GM21360 (cell line): ENCODE measurements around the gene ABCA7.
"Not testable (repeated sequence)": the region's sequence is repeated elsewhere in the genome, so short reads cannot be mapped to it uniquely, and the experiment has no call there.

Source experiments
- ATAC-seq: cut with Tn5 transposase; IDR thresholded peaks from one replicate; pipeline ENCODE4 v1.9.1; 2021; ENCODE audit warnings: mild to moderate bottlenecking, moderate library complexity; ENCODE audit not compliant: unreplicated experiment

The ABCA7 gene

DNA sequence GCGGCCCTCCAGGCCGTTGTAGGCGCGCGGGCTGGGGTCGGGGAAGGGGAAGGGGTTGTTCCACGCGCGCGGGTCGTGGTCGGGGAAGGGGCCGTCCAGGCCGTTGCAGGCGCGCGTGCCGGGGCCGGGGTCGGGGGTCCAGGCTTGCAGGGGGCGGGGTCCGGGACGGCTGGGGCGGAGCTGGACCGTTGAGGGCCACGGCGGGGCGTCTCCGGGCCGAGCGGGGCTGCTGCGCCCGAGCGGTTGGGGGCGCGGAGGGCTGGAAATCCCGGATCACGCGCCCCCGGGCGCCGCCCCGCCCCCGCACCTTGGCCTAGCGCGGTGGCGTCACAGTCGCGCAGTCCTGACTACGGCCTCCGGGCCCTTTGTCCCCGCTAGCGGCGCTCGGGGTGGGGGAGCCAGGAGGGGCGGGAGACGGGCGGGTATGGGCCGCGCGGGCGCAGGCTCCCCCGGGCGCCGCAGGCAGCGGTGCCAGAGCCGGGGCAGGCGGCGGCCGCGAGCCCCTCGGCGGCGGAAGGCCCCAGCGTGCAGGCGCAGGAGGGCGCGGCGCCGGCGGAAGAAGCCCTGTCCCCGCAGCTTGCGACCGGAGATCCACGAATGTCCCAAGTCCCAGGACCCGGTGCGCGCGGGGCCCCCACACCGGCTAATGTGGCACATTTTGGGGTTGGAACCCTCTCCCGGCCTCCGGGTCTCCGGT, 64.6 kb downstream of the ABCA7 start:
- peak; percentile 30 for ATAC-seq

DNA sequence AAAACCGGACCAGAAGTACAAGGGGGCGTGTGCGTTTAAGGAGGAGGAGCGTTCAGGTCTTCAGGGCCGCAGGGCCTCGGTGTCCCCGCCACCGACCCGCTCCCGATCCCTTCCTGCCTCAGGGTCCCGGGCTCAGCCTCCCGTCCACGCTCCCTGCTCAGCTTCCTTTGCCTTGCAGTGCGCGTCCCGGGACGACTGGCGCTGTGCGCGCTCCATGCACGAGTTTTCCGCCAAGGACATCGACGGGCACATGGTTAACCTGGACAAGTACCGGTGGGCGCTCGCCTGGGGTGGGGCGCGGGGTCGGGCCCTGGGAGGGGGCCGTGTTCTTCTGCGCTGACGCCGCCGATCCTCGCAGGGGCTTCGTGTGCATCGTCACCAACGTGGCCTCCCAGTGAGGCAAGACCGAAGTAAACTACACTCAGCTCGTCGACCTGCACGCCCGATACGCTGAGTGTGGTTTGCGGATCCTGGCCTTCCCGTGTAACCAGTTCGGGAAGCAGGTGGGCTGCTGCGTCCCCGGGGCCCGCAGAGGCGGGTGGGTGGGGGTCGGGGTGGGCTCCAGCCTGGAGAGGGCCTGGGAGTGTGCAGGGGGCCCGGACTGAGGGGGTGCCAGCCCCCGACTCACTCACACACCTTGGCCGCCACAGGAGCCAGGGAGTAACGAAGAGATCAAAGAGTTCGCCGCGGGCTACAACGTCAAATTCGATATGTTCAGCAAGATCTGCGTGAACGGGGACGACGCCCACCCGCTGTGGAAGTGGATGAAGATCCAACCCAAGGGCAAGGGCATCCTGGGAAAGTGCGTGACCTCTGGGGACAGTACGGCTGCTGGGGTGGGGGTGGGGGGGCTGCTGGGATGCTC, 65.3 kb downstream of the ABCA7 start:
- ATAC-seq = peak; percentile 2

DNA sequence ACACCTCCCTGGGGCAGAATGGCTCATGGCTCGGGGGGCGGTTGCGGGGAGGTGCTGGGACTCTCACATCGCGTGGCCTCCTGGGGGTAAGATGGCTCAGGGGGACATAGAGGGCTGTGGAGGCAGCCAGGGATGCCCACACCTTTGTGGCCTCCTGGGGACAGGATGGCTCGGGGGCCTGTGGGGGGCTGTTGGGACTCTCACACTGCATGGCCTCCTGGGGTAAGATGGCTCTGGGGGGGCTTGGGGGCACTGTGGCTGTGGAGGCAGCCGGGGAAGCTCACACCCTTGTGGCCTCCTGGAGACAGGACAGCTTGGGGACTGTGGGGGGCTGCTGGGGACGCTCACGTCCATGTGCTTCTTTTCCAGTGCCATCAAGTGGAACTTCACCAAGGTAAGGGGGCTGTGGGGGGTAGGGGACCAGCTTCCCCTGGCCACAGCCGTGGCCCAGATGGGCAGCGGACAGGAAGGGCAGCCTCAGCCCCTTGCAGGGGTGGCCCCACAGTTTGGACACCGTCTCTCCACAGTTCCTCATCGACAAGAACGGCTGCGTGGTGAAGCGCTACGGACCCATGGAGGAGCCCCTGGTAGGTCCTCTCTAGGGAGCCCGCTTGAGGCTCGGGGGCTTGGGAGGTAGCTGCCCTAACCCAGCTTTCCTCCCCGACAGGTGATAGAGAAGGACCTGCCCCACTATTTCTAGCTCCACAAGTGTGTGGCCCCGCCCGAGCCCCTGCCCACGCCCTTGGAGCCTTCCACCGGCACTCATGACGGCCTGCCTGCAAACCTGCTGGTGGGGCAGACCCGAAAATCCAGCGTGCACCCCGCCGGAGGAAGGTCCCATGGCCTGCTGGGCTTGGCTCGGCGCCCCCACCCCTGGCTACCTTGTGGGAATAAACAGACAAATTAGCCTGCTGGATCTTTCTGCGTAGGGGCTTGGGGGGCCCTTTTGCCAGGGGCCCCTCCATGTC, 66.2 kb downstream of the ABCA7 start:
- ATAC-seq = no peak

DNA sequence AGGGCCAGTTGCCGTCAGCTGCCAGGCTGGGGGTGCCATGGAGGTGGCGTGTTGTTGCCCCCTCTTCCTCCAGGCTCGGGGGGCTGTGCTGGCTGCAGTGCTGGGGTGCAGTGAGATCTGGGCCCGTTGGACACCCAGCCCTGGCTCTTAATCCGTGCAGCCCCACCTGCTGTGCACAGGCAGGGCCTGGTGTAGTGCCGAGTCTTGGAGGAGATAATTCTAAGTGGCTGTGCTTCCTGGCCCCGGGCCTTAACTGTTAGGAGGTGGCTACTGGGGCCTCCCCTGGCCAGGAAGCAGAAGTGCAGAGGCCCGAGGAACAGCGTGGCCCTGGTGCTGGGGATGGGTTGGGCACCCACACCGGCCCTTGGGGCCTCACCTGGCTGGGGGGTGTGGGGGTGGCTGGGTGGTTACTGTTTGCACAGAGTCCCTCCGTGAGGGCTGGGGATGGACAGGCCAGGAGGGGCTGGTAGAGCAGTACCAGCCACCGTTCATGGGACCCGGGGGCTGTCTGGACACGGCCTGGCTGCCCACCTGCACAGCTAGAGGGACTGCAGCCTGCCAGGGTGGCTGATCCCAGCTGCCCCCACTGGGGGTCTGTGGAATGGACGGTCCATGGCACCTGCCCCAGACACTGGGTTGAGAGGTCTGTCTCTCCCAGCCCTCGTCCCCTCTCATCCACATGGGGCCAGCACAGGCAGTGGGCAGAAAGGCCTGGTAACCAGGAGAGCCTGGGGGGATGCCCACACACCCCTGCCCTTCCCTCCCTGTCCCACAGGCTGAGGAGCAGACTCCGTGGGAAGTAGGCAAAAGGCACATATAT, 67.1 kb downstream of the ABCA7 start:
- no peak for ATAC-seq

DNA sequence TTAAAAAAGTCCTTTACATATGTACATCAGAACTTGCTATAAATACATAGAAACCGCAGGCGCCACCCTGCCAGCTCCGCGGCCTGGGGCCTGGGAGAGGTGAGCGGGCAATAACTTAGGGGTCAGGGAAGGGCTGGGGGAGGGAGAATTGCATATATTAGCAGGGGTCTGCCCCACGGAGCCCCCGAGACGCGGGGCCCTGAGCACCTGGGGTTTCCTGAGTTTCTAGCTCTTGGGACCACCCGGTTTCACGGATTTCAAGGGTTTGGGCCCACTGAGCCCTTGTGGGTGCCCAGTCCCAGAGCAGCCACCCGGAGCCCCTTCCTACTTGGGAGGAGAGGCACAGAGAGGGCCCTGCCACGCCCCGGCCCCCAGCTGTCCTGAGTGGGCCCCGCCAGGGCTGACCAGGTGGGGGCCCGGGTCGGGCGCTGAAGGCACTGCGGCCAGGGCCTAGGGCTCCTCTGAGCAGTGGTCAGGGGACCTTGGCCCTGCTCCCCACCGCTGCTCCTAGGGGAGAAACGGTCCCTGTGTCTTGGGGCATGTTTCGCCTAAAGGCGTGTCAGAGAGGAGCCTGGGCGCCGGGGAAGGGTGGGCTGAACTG, 67.9 kb downstream of the ABCA7 start:
- ATAC-seq = no peak

DNA sequence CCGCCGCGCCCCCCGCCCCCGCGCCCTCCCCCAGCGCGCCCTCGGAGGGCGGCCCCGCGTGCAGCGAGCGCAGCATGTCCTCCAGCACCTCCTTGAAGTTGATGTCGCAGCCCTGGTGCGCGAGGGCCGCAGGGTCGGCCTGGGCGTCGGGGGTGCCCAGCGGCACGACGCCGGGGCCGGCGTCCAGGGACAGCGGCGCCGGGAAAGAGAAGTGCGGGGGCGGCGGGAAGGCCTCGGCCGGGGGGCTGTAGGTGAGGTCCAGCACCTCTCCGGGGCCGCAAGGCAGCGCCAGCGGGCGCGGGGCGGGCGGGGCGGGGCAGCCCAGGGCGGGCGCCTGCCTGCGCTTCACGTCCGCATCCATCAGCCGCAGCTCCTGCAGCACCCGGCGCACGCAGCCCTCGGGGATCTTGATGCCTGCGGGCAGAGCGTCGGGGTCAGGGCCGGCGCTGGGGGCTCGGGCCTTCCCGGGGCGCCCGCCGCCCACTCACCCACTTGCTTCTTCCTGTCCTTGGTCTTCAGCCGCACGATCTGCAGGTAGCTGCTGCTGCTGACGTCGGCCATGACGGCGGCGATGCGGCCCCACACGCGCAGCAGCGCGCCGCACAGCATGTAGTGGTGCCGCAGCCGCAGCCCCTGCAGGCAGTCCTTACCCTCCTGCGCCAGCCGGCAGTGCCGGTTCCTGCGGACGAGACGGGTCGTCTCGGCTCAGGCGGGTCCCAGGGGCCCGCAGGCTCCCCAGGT, 68.6 kb downstream of the ABCA7 start:
- no peak for ATAC-seq

DNA sequence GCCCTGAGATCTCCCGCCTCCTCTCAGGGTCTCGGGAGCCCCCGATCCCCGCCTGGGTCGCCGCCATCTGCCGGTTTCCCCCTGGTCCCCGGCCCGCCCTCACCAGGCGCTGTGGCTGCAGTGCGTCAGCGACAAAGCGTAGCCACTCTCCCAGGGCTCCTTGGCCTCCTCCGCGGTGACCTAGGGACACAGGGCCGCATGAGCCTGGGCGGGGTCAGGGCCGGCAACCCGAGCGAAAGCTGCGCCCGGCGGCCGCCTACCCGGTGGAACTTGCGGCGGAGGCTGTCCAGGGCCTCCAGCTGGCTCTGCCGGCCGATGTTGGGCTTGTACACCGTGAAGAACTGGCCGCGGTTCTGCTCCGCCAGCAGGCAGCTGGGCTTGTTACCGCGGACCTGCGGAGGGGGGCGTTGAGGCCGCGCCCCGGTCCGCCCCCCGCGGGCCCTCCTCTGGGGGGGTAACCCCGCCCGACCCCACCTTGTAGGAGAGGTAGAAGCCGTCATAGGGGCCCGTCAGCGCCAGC, 69.2 kb downstream of the ABCA7 start:
- ATAC-seq = no peak

DNA sequence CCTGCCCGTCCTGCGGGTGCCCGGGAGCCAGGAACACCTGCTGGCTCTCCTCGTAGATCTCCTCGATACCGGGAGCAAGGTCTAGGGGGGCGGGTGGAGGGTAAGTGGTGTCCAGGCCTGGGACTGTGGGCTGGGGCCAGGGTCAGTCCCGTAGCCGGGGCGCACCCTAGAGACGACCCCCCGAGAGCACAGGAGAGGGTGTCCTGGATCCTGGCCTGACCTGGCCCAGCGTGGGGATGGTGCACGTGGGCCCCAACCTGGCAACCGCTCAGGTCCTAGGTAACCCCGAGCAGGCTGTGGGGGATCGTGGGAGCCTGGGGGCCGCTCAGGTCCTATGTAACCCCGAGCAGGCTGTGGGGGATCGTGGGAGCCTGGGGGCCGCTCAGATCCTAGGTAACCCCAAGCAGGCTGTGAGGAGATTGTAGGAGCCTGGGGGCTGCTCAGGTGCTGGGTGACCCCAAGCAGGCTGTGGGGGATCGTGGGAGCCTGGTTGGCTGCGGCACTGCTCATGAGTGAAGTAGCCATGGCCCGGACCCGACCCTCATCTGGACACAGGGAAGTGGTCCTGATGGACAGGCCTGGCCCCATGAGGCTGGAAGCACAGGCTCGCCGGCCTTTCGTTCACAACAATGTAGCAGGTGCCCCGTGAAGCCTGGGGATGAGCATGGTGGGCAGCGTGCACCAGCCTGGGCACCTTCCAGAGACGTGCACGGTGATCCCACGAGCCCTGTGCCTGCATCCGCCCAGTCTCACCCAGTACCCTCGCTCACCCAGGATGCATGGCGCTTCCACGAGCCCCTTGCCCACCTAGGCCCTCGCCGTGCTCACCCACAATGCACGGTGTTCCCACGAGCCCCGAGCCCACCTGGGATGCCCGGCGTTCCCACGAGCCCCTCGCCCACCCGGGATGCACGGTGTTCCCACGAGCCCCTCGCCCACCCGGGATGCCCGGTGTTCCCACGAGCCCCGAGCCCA, 70.1 kb downstream of the ABCA7 start:
- no peak for ATAC-seq

DNA sequence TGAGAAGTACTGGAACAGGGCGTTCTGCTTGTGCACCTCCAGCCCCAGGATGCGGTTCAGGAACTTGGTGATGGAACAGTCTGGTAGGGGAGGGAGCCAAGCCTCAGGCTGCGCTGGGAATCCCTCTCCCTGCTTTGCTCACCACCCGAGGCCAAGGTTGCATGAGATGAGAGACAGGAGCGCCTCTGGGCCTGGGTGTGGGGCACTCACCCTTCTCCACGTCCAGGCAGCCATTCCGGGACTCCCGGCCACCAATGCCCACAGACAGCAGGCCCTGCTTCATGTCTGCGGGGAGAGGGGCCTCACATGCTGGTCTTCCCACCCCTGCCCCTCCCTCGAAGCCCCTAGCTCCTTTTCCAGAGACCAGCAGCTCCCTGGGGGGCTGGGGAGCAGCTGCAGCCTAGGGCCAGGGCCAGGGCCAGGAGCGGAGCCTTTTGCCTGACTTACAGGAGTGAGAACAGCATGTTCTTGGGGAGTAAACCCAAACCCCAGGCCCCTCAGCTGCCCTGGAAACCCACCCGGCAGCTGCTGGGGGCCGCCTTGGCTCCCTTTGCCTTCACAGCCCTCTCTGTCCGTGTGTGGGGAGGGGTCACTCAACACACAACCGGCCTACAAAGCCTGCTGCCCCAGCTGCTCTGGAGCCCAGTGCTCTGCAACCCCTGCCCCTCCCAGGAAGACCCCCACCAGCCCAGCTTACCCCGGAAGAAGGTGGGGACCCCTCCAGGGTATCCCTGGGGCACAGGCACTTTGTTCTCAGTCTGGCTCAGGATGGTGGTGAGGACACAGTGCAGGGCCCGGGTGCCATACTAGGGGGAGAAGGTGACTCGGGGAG, 71.1 kb downstream of the ABCA7 start:
- ATAC-seq = no peak

DNA sequence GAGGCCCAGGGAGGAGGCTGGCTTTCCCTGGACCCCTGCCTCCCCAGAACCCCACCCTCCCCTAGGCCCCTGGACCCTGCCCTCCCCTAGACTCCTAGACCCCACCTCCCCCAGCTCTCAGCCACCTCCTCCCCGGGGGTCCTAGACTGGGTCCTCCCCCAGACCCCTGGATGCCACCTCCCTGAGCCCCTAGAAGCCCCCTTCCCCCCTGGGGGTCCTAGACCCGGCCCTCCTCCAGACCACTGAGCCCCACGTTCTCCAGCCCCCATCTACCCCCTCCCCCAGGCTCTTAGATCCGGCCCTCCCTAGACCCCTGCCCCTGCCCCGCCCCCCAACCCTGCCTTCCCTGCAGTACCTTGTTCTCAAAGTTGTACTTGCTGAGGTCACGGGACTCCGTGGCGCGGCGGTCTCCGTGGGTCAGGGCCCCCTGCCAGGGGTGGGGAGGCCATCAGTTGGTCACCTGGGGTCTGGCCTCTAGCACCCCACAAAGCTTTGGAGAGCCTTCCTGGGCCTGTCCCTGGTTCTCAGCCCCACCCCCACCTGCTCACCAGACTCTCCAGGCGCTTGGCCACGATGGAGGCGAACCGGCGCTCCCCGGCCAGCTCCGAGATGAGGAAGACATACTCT, 71.8 kb downstream of the ABCA7 start:
- ATAC-seq = no peak

DNA sequence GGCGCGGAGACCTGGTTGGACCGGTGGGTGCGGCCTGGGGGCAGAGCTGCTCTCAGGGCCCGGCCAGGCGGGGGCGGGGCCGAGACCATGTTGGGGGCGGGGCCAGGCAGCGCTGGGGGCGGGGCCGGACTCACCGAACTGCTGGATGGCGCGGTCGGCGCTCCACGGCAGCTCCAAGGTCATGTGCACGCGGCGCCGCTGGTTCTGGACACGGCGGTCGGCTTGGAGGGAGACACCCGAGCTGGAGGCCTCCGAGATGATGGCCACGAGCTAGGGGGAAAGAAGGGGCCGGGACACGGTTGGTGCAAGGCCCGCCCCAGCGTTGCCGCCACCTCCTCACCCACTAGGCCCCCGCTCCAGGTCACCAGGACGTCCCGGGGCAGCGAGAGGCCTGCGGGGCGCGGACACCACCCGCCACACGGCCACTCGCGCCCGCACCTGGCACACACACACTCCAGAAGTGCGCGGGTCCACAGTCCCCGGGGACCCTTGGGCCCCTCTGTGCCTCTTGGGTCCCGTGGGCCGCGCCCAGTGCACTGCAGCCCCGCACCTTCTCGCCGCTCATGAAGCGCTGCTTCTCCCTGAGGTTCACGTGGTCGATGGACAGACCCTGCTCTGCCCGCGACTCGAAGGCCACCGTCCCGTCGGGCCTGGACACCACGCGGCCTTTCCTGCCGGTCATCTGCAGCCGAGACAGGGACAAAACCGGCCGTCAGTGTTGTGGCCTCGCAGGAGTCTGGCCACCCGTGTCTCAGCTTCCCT, 72.5 kb downstream of the ABCA7 start:
- ATAC-seq = no peak

DNA sequence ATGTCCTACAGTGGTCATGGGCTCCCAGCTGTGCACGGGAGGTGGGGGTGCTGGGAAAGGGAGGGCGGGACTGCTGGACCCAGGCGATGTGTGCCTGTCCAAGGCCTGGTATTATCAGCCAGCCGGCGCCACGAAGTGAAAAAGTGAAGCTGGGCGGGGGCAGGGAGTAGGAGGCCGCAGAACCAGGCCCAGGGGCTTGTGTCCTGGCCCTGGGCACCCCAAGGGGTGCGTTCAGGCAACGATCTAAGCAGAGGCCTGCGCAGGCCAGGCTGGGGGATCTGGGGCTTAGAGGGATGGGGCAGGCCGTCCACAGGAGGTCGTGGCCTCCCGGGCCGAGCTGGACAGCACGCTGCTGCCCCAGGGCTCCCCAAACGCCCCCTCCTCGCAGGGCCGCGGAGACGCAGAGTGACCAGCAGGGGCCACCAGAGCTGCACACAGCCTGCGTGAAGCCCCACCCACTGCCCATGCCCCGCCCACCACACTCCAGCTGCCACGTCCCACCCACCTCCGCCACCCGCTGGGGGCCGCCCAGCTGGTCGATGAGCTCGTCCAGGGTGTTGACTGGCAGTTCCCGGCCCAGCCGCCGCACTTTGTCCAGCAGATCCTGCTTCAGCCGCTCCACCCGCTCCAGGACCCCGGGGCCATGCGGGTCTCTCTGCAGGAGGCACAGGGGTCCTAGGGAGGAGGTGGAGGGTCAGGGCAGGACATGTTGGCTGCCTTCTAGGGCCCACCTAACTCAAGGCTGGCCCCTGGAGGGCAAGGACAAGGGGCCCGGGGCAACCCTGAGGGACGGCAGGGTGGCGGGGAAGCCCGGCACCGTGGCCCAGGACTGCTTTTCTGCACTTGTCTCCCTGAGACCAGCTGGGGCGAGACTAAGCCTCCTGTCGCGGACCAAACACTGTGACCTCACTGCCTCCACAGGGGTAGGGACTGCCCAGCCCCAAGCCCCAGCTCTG, 73.4 kb downstream of the ABCA7 start:
- peak; percentile 52 for ATAC-seq

DNA sequence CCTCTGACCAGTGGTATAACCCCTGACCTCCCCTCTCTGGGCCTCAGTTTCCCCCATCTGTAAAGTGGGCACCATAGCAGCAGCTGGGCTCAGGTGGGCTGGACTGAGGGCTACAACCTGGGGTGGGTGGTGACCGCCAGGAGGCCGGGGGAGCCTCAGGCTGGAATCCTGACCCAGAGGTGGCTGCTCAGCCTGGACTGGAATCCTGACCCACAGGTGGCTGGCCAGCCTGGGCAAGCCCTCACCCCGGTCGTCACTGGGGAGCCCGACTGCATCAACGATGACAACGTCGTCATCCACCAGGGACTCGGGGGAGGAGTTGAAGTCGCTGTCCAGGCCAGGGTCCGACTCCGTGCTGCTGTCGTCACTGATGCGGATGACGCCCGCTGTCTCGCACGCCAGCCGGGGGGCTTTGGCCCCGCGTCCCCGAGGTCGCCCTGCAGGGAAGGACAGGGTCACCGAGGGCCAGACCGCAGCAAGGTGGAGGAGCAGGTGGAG, 74.1 kb downstream of the ABCA7 start:
- no peak for ATAC-seq

DNA sequence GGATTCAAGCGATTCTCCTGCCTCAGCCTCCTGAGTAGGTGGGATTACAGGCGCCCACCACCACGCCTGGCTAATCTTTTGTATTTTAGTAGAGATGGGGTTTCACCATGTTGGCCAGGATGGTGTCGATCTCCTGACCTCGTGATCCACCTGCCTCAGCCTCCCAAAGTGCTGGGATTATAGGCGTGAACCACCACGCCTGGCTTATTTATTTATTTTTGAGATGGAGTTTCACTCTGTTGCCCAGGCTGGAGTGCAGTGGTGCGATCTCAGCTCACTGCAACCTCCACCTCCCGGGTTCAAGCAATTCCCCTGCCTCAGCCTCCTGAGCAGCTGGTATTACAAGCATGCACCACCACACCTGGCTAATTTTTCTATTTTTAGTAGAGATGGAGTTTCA, 74.8 kb downstream of the ABCA7 start:
- not testable (repeated sequence) for ATAC-seq
